ENCODE data around the gene TMEM87A. TPM values are rescaled to one million over a fixed set of nuclear protein-coding genes. Genes with fewer than 3 reads are reported as not detected.

The TMEM87A gene
- total and polyA plus RNA-seq, 12 donors = 16.8 to 128 (median 49.6) TPM

DNA sequence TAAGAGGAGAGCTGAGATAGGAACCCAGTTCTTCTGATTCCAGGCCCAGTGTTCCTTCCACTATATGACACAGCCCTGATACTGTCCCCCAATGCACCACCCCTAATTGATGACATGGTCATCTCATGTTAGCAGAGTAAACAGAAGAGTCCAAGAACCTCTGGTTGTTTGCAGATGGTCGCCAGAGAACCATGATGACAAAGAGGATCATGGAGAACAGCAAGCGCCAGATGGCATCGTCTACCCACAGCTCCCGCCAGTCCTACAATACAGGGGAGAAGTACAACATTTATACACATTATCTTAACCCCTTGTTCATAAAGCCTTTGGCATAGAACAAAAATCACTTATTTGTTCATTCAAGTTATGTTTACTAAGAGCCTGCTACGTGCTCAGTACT is 46.6 kb downstream of the TMEM87A start:
- H3K27me3 ChIP-seq = no peaks in the 10 kb centered on the region

DNA sequence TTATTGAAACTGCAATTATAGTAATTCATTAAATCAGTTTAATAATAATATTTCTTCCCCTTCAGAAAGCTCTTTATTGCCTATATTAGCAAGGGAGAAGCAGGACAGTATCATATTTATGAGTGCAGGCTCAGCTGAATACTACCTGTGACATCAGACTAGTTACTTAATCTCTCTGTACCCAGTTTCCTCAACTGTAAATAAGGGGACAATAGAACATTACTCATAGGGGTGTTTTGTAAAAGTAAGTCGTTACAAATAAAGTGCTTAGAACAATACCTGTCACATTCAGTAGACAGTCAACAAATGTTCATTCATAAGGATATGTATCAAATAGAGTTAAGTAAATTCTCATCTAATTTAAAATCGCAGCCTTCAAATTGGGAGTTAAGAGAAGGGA is 53.0 kb downstream of the TMEM87A start:
- Histone ChIP-seq H3K27ac (no peak overlapping the region), H3K4me3 (no peak overlapping the region), H3K4me1 (replicated peaks in 1 of 2) (no peaks in the 10 kb centered on the region), H3K9me3 (replicated peaks in 1 of 3) (no peaks in the 10 kb centered on the region), H3K36me3 (replicated peaks in 1 of 2) (peaks cover 0 to 64% of the 10 kb centered on the region in 2 donors), H3K27me3 (no peaks in the 10 kb centered on the region)
- 45 to 49% (median 48%) methylated on average over 2 of the region's 2 CpGs for WGBS, 4 donors
- intact Hi-C loops (cut with DNase I) = no loop called here
- TF ChIP-seq POLR2A (IDR thresholded peaks at IDR 0.05) = no peak
- TF ChIP-seq, protein P1, sequence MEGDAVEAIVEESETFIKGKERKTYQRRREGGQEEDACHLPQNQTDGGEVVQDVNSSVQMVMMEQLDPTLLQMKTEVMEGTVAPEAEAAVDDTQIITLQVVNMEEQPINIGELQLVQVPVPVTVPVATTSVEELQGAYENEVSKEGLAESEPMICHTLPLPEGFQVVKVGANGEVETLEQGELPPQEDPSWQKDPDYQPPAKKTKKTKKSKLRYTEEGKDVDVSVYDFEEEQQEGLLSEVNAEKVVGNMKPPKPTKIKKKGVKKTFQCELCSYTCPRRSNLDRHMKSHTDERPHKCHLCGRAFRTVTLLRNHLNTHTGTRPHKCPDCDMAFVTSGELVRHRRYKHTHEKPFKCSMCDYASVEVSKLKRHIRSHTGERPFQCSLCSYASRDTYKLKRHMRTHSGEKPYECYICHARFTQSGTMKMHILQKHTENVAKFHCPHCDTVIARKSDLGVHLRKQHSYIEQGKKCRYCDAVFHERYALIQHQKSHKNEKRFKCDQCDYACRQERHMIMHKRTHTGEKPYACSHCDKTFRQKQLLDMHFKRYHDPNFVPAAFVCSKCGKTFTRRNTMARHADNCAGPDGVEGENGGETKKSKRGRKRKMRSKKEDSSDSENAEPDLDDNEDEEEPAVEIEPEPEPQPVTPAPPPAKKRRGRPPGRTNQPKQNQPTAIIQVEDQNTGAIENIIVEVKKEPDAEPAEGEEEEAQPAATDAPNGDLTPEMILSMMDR (IDR thresholded peaks at IDR 0.05) = no peak
- no peak for DNase-seq

More for the DNA sequence above, 46.6 kb downstream of the TMEM87A start:
- Histone ChIP-seq H3K36me3 (replicated peaks in 1 of 2) (peaks cover 0 to 65% of the 10 kb centered on the region in 2 donors), H3K4me3 (no peak overlapping the region), H3K27ac (no peak overlapping the region), H3K9me3 (replicated peaks in 1 of 3) (no peaks in the 10 kb centered on the region), H3K4me1 (replicated peaks in 1 of 2) (no peaks in the 10 kb centered on the region)
- WGBS, 4 donors = 82 to 97% (median 96%) methylated on average over 5 of the region's 5 CpGs
- intact Hi-C loops (cut with DNase I) = no loop called here
- no peak for TF ChIP-seq POLR2A (IDR thresholded peaks at IDR 0.05)
- TF ChIP-seq, protein P1 (IDR thresholded peaks at IDR 0.05) = no peak
- DNase-seq = no peak

DNA sequence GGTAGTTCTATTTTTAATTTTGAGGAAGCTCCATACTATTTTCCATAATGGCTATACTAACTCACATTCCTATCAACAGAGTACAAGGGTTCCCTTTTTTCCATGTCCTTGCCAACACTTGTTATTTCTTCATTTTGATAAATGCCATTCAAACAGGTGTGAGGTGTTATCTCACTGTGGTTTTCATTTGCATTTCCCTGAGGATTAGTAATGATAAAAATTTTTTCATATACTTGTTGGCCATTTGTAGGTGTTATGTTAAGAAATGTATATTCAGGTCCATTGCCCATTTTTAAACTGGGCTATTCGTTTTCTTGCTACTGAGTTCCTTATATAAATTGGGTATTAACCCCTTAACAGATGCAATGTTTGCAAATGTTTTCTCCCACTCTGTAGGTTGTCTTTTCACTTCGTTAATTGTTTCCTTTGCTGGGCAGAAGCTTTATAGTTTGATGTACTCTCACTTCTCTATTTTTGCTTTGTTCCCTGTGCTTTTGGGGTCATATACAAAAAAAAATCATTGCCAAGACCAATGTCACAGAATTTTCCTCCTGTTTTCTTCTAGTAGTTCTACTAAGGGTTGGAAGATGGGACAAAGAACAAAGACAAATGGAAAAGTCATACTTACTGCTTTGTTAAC is 54.2 kb downstream of the TMEM87A start:
- Histone ChIP-seq H3K36me3 (replicated peaks in 1 of 2) (peaks cover 0 to 55% of the 10 kb centered on the region in 2 donors), H3K4me3 (no peak overlapping the region), H3K9me3 (replicated peaks in 1 of 3) (no peaks in the 10 kb centered on the region), H3K27me3 (no peaks in the 10 kb centered on the region), H3K27ac (no peak overlapping the region), H3K4me1 (replicated peaks in 1 of 2) (no peaks in the 10 kb centered on the region)
- WGBS, 4 donors = 31 to 38% (median 33%) methylated on average over 2 of the region's 2 CpGs
- no peak for DNase-seq
- TF ChIP-seq, protein P1 (IDR thresholded peaks at IDR 0.05) = no peak
- TF ChIP-seq POLR2A (IDR thresholded peaks at IDR 0.05) = no peak
- intact Hi-C loops (cut with DNase I) = no loop called here

DNA sequence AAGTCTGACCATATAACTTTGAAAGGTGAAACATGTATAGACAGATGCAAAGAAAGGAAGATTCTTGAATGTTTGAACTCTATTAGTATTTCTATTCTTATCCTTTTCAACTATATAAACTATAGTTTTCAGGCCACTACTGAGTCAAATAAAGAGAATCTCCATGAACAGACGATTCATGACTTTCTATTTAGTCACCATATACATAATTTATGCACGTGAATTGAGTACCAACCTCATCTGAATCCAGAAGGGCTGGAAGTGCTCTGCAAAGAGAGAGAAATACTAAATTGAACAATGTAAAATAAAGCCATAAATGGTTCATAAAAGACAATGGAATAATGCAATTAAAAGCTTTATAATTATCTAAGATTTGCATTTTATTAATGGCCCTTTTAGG is 55.7 kb downstream of the TMEM87A start:
- DNase-seq = no peak
- no peak overlapping the region for H3K27ac ChIP-seq
- intact Hi-C loops (cut with DNase I) = no loop called here
- H3K36me3 ChIP-seq (replicated peaks in 1 of 2) = peaks cover 0 to 44% of the 10 kb centered on the region in 2 donors
- no peaks in the 10 kb centered on the region for H3K9me3 ChIP-seq (replicated peaks in 1 of 3)
- no peaks in the 10 kb centered on the region for H3K27me3 ChIP-seq
- H3K4me3 ChIP-seq = no peak overlapping the region
- H3K4me1 ChIP-seq (replicated peaks in 1 of 2) = no peaks in the 10 kb centered on the region
- no peak for TF ChIP-seq POLR2A (IDR thresholded peaks at IDR 0.05)
- TF ChIP-seq, protein P1 (IDR thresholded peaks at IDR 0.05) = no peak
- 84 to 90% (median 87%) methylated on average over 2 of the region's 2 CpGs for whole genome bisulfite sequencing, 4 donors

Data from adrenal gland (tissue), 12 donors.